Osteoblast (primary cell): Measurements from ENCODE around the gene IRF7. TPM values are rescaled to one million over a fixed set of nuclear protein-coding genes. Genes with fewer than 3 reads are reported as not detected.

Source experiments
- DNase-seq: peaks from one replicate; pipeline ENCODE4 v3.0.0; 2011; ENCODE audit warnings: low spot score, mixed read lengths; ENCODE audit not compliant: insufficient read length; ENCODE audit errors: missing footprints
- H2AFZ ChIP-seq: 2 replicates; pipeline ENCODE4 v1.6.0; 2011; ENCODE audit warnings: mild to moderate bottlenecking, low read length
- H3K27ac ChIP-seq: 2 replicates; pipeline ENCODE4 v1.5.1; 2011; ENCODE audit warnings: mild to moderate bottlenecking, low read depth, low read length, moderate library complexity
- H3K27me3 ChIP-seq: 2 replicates; pipeline ENCODE4 v1.6.0; 2012; ENCODE audit warnings: mild to moderate bottlenecking, control low read depth, inconsistent platforms, low read length, moderate library complexity; ENCODE audit not compliant: insufficient read depth
- H3K36me3 ChIP-seq: 2 replicates; pipeline ENCODE4 v1.5.1; 2011; ENCODE audit warnings: mild to moderate bottlenecking, low read length, control low read depth, moderate library complexity; ENCODE audit not compliant: insufficient read depth
- H3K4me1 ChIP-seq: 2 replicates; pipeline ENCODE4 v1.5.1; 2011; ENCODE audit warnings: mild to moderate bottlenecking, low read length, control low read depth, moderate library complexity; ENCODE audit not compliant: insufficient read depth
- H3K4me2 ChIP-seq: 2 replicates; pipeline ENCODE4 v1.6.0; 2011; ENCODE audit warnings: mild to moderate bottlenecking, low read length; ENCODE audit not compliant: insufficient read depth
- H3K4me3 ChIP-seq: fragments of 200-600 bp; sonication (generic); 3 replicates; pipeline ENCODE4 v1.5.1; 2012; ENCODE audit warnings: mild to moderate bottlenecking, low read length, inconsistent platforms; ENCODE audit not compliant: insufficient read depth
- H3K79me2 ChIP-seq: 2 replicates; pipeline ENCODE4 v1.6.0; 2012; ENCODE audit warnings: mild to moderate bottlenecking, low read length, control low read depth, inconsistent platforms; ENCODE audit not compliant: insufficient read depth
- H3K9me3 ChIP-seq: 2 replicates; pipeline ENCODE4 v1.5.1; 2011; ENCODE audit warnings: low read depth, low read length, control low read depth
- H4K20me1 ChIP-seq: 2 replicates; pipeline ENCODE4 v1.6.0; 2012; ENCODE audit warnings: mild to moderate bottlenecking, low read length, control low read depth; ENCODE audit not compliant: insufficient read depth
- CTCF ChIP-seq: IDR thresholded peaks from 2 replicates; pipeline ENCODE4 v1.5.1; 2011; ENCODE audit warnings: mild to moderate bottlenecking, low read depth, low read length, moderate library complexity; ENCODE audit errors: extremely low read depth
- total RNA-seq: library from RNA; depleted of rRNA; stranded (reverse); fragments of >200 nt; gene quantifications from 2 replicates; pipeline ENCODE4 v1.2.3, GENCODE V29; 2012

Gene IRF7
- total RNA-seq, 1 donor: 21.4 TPM

GRCh38 chr11:579830-580601, 35.7 kb downstream of the IRF7 start:
- no peak overlapping the region for H3K4me3 ChIP-seq
- peaks cover 11% of the 10 kb centered on the region for H3K36me3 ChIP-seq
- H3K4me2 ChIP-seq: no peak overlapping the region
- H3K4me1 ChIP-seq: peaks cover 12% of the 10 kb centered on the region
- H3K27me3 ChIP-seq: peaks cover 4% of the 10 kb centered on the region
- peak overlapping the region; percentile 23 for H3K27ac ChIP-seq
- peaks cover 66% of the 10 kb centered on the region for H4K20me1 ChIP-seq
- TF ChIP-seq CTCF: no peak
- no peak overlapping the region for H2AFZ ChIP-seq
- peaks cover 79% of the 10 kb centered on the region for H3K79me2 ChIP-seq
- no peaks in the 10 kb centered on the region for H3K9me3 ChIP-seq
- DNase-seq: peak; percentile 93

- Histone ChIP-seq H3K4me1 (peaks cover 12% of the 10 kb centered on the region), H3K79me2 (peaks cover 65% of the 10 kb centered on the region), H3K9me3 (no peaks in the 10 kb centered on the region), H3K27ac (peak overlapping the region; percentile 75), H3K36me3 (peaks cover 4% of the 10 kb centered on the region), H3K27me3 (peaks cover 6% of the 10 kb centered on the region), H2AFZ (no peak overlapping the region), H3K4me3 (peak overlapping the region; percentile 98), H4K20me1 (peaks cover 52% of the 10 kb centered on the region), H3K4me2 (peak overlapping the region; percentile 80)
- no peak for TF ChIP-seq CTCF
- DNase-seq: no peak
Measured at GRCh38 chr11:578276-579035, 37.3 kb downstream of the IRF7 start.

GRCh38 chr11:577611-577894, 38.2 kb downstream of the IRF7 start:
- Histone ChIP-seq H3K27ac (peak overlapping the region; percentile 75), H3K9me3 (no peaks in the 10 kb centered on the region), H3K4me3 (peak overlapping the region; percentile 98), H3K4me2 (peak overlapping the region; percentile 80), H2AFZ (no peak overlapping the region), H3K36me3 (no peaks in the 10 kb centered on the region), H3K27me3 (peaks cover 6% of the 10 kb centered on the region), H4K20me1 (peaks cover 51% of the 10 kb centered on the region), H3K79me2 (peaks cover 57% of the 10 kb centered on the region), H3K4me1 (peaks cover 12% of the 10 kb centered on the region)
- TF ChIP-seq CTCF: no peak
- no peak for DNase-seq
